C4-2B (cell line): ENCODE data around the gene SYMPK.

Experiments
- H3K27ac ChIP-seq: fragments of 450-650 bp; 2 replicates; pipeline ENCODE4 v1.5.1; 2017
- CTCF ChIP-seq: fragments of 450-650 bp; conservative IDR thresholded peaks from 2 replicates; pipeline ENCODE4 v1.5.1; 2017; ENCODE audit warnings: mild to moderate bottlenecking
- ZFX ChIP-seq: fragments of 450-650 bp; IDR thresholded peaks from 2 replicates; pipeline ENCODE4 v1.6.1; 2017

The SYMPK gene

GRCh38 chr19:45863335-45863839 lies 440 bp upstream of the SYMPK start:
- H3K27ac ChIP-seq: peak overlapping the region; percentile 94; the same call in 1 of the 2 replicates
- TF ChIP-seq ZFX: no peak
- TF ChIP-seq CTCF: no peak

GRCh38 chr19:45862271-45862563 lies 730 bp downstream of the SYMPK start:
- TF ChIP-seq ZFX (no peak), CTCF (no peak)
- peak overlapping the region; percentile 94 for H3K27ac ChIP-seq

- TF ChIP-seq CTCF: no peak
- TF ChIP-seq ZFX: no peak
- peak overlapping the region; percentile 24; the same call in 1 of the 2 replicates for H3K27ac ChIP-seq
Observed at GRCh38 chr19:45860359-45861259, 2.3 kb downstream of the SYMPK start.

- TF ChIP-seq CTCF: no peak
- TF ChIP-seq ZFX: no peak
- H3K27ac ChIP-seq: no peak overlapping the region
Observed at GRCh38 chr19:45854167-45854778, 8.7 kb downstream of the SYMPK start.

- TF ChIP-seq ZFX (no peak), CTCF (no peak)
- H3K27ac ChIP-seq: no peak overlapping the region
Observed at GRCh38 chr19:45852983-45853382, 10.0 kb downstream of the SYMPK start.

- TF ChIP-seq CTCF: no peak
- no peak overlapping the region for H3K27ac ChIP-seq
Observed at GRCh38 chr19:45852145-45852750, 10.7 kb downstream of the SYMPK start.

- TF ChIP-seq CTCF (no peak; the same call in 1 of the 2 replicates), ZFX (no peak)
- no peak overlapping the region for H3K27ac ChIP-seq
Observed at GRCh38 chr19:45848922-45849321, 14.0 kb downstream of the SYMPK start.
